Activated naive CD4-positive, alpha-beta T cell treated with anti-CD3 and anti-CD28 coated beads for 36 hours (primary cell): ENCODE results near the gene IFITM2. TPM values are rescaled to one million over a fixed set of nuclear protein-coding genes. Genes with fewer than 3 reads are reported as not detected.
A peak's percentile ranks its signal among the peaks of the same experiment; 100 is the strongest.

Experiments
- CTCF ChIA-PET: fragments of 350-600 bp; sonication (Branson Sonifier 250); formaldehyde crosslinking; loops from one replicate; lab custom pipeline; 2021; ENCODE audit warnings: antibody characterized with exemption; lab: Charles Lee
- DNase-seq: peaks from one replicate; pipeline ENCODE4 v3.0.0-alpha.2; 2020
- H3K27ac Mint-ChIP-seq: one replicate; pipeline ENCODE4 v1.8.0; 2021; ENCODE audit warnings: mild to moderate bottlenecking, mixed read lengths
- H3K27me3 Mint-ChIP-seq: one replicate; pipeline ENCODE4 v1.8.0; 2021; ENCODE audit warnings: low read depth, mixed read lengths
- H3K36me3 Mint-ChIP-seq: one replicate; pipeline ENCODE4 v1.8.0; 2021; ENCODE audit warnings: low read depth, mixed read lengths
- H3K4me1 Mint-ChIP-seq: one replicate; pipeline ENCODE4 v1.8.0; 2021; ENCODE audit warnings: low read depth, mixed read lengths
- H3K4me3 Mint-ChIP-seq: one replicate; pipeline ENCODE4 v1.8.0; 2021; ENCODE audit warnings: mild to moderate bottlenecking, moderate library complexity, mixed read lengths
- H3K9me3 Mint-ChIP-seq: one replicate; pipeline ENCODE4 v1.8.0; 2021; ENCODE audit warnings: mixed read lengths
- intact Hi-C: fragments of 100-400 bp; cut with micrococcal nuclease; formaldehyde crosslinking; loops from one replicate; pipeline ENCODE4 v1.15.1; 2023
- total RNA-seq, 2 experiments: library from RNA; stranded (reverse); gene quantifications; one replicate each; pipeline ENCODE4 v1.2.3, GENCODE V29; 2021

Gene IFITM2
- total RNA-seq, 2 experiments from 2014 or later = 760 to 802 TPM

- Mint-ChIP-seq H3K27ac (no peak overlapping the region), H3K4me3 (no peak overlapping the region), H3K9me3 (peaks cover 12% of the 10 kb centered on the region), H3K4me1 (peaks cover 29% of the 10 kb centered on the region), H3K27me3 (no peaks in the 10 kb centered on the region), H3K36me3 (no peaks in the 10 kb centered on the region)
- DNase-seq = no peak
- CTCF ChIA-PET = interaction anchor here (1.2 kb wide), 1 partner anchor 8 kb away, joined by 3 read pairs; no protein-coding TSS in a partner anchor
- intact Hi-C loops = no loop called here
Observed at GRCh38 chr11:272195-272930, 35.3 kb upstream of the IFITM2 start.

- DNase-seq = no peak
- no peaks in the 10 kb centered on the region for H3K27me3 Mint-ChIP-seq
- H3K4me1 Mint-ChIP-seq = peaks cover 29% of the 10 kb centered on the region
- CTCF ChIA-PET = no interaction called here
- no peaks in the 10 kb centered on the region for H3K36me3 Mint-ChIP-seq
- intact Hi-C loops = no loop called here
- no peak overlapping the region for H3K4me3 Mint-ChIP-seq
- H3K9me3 Mint-ChIP-seq = peaks cover 14% of the 10 kb centered on the region
- H3K27ac Mint-ChIP-seq = no peak overlapping the region
Observed at GRCh38 chr11:272931-273198, 34.8 kb upstream of the IFITM2 start.

- no peak for DNase-seq
- H3K9me3 Mint-ChIP-seq = peaks cover 14% of the 10 kb centered on the region
- peaks cover 19% of the 10 kb centered on the region for H3K4me1 Mint-ChIP-seq
- H3K27ac Mint-ChIP-seq = no peak overlapping the region
- H3K27me3 Mint-ChIP-seq = peaks cover 10% of the 10 kb centered on the region
- peaks cover 2% of the 10 kb centered on the region for H3K36me3 Mint-ChIP-seq
- CTCF ChIA-PET = interaction anchor here (1.1 to 2.7 kb wide), 2 partner anchors 26 to 28 kb away, joined by 3 to 11 read pairs; no protein-coding TSS in a partner anchor
- H3K4me3 Mint-ChIP-seq = no peak overlapping the region
- intact Hi-C loops = no loop called here
Observed at GRCh38 chr11:276219-276618, 31.4 kb upstream of the IFITM2 start.

GRCh38 chr11:278001-278951 is 29.3 kb upstream of the IFITM2 start, which contains the start of gene NLRP6:
Gene NLRP6, plus strand, starts transcription at chr11:278407. Its CDS starts 163 bp downstream, at chr11:278570.
- peaks cover 14% of the 10 kb centered on the region for H3K9me3 Mint-ChIP-seq
- CTCF ChIA-PET = interaction anchor here (0.7 to 1.8 kb wide), 3 partner anchors 10 to 30 kb away, joined by 3 to 9 read pairs (median 4); no protein-coding TSS in a partner anchor
- no peak for DNase-seq
- intact Hi-C loops = no loop called here
- peak within 1 kb of the TSS; percentile 76 for H3K4me3 Mint-ChIP-seq
- H3K27me3 Mint-ChIP-seq = peaks cover 19% of the 10 kb centered on the region
- peak within 1 kb of the TSS; percentile 83 for H3K27ac Mint-ChIP-seq
- H3K4me1 Mint-ChIP-seq = peaks cover 37% of the 10 kb centered on the region
- peaks cover 8% of the 10 kb centered on the region for H3K36me3 Mint-ChIP-seq

- H3K9me3 Mint-ChIP-seq = peaks cover 14% of the 10 kb centered on the region
- H3K27ac Mint-ChIP-seq = peak overlapping the region; percentile 78
- intact Hi-C loops = no loop called here
- H3K36me3 Mint-ChIP-seq = peaks cover 8% of the 10 kb centered on the region
- no peak for DNase-seq
- CTCF ChIA-PET = interaction anchor here (2.7 kb wide), 1 partner anchor 26 kb away, joined by 7 read pairs; no protein-coding TSS in a partner anchor
- peaks cover 44% of the 10 kb centered on the region for H3K4me1 Mint-ChIP-seq
- peaks cover 19% of the 10 kb centered on the region for H3K27me3 Mint-ChIP-seq
- H3K4me3 Mint-ChIP-seq = peak overlapping the region; percentile 76
Observed at GRCh38 chr11:279040-279965, 28.3 kb upstream of the IFITM2 start.

GRCh38 chr11:279966-280705 is 27.5 kb upstream of the IFITM2 start:
- H3K27ac Mint-ChIP-seq = peak overlapping the region; percentile 63
- DNase-seq = peak; percentile 65
- intact Hi-C loops = loop anchor here (2.0 kb wide), 1 partner anchor 43 kb away; the partner anchor contains the start of genes PSMD13 and SIRT3
- CTCF ChIA-PET = interaction anchor here (1.0 to 2.7 kb wide), 4 partner anchors 9 to 239 kb away, joined by 3 to 8 read pairs (median 5); no protein-coding TSS in a partner anchor
- H3K27me3 Mint-ChIP-seq = peaks cover 19% of the 10 kb centered on the region
- peak overlapping the region; percentile 75 for H3K4me3 Mint-ChIP-seq
- peaks cover 46% of the 10 kb centered on the region for H3K4me1 Mint-ChIP-seq
- peaks cover 14% of the 10 kb centered on the region for H3K9me3 Mint-ChIP-seq
- H3K36me3 Mint-ChIP-seq = peaks cover 8% of the 10 kb centered on the region

- Mint-ChIP-seq H3K4me3 (peak overlapping the region; percentile 77), H3K36me3 (peaks cover 8% of the 10 kb centered on the region), H3K27ac (peak overlapping the region; percentile 65), H3K27me3 (peaks cover 19% of the 10 kb centered on the region), H3K9me3 (peaks cover 14% of the 10 kb centered on the region), H3K4me1 (peaks cover 51% of the 10 kb centered on the region)
- CTCF ChIA-PET = interaction anchor here (1.0 to 2.7 kb wide), 4 partner anchors 9 to 238 kb away, joined by 3 to 8 read pairs (median 5); no protein-coding TSS in a partner anchor
- DNase-seq = peak; percentile 56
- intact Hi-C loops = loop anchor here (1.0 to 2.0 kb wide), 2 partner anchors 8 to 44 kb away; partner anchors contain the start of genes PGGHG, PSMD13 and SIRT3
Observed at GRCh38 chr11:280706-281485, 26.7 kb upstream of the IFITM2 start.

- CTCF ChIA-PET = interaction anchor here (1.0 to 2.7 kb wide), 5 partner anchors 10 to 237 kb away, joined by 3 to 8 read pairs (median 6); no protein-coding TSS in a partner anchor
- peaks cover 19% of the 10 kb centered on the region for H3K27me3 Mint-ChIP-seq
- peak overlapping the region; percentile 81 for H3K27ac Mint-ChIP-seq
- no peak for DNase-seq
- peak overlapping the region; percentile 77 for H3K4me3 Mint-ChIP-seq
- intact Hi-C loops = loop anchor here (1.0 to 2.0 kb wide), 2 partner anchors 8 to 45 kb away; partner anchors contain the start of genes PGGHG, PSMD13 and SIRT3
- peaks cover 8% of the 10 kb centered on the region for H3K36me3 Mint-ChIP-seq
- peaks cover 6% of the 10 kb centered on the region for H3K9me3 Mint-ChIP-seq
- H3K4me1 Mint-ChIP-seq = peaks cover 56% of the 10 kb centered on the region
Observed at GRCh38 chr11:281486-282161, 26.0 kb upstream of the IFITM2 start.

GRCh38 chr11:282171-282570 is 25.4 kb upstream of the IFITM2 start:
- intact Hi-C loops = no loop called here
- peak overlapping the region; percentile 77 for H3K4me3 Mint-ChIP-seq
- CTCF ChIA-PET = interaction anchor here (1.6 to 2.8 kb wide), 3 partner anchors 14 to 32 kb away, joined by 6 to 14 read pairs (median 7); no protein-coding TSS in a partner anchor

More at GRCh38 chr11:282171-282570, 25.4 kb upstream of the IFITM2 start:
- Mint-ChIP-seq H3K27ac (peak overlapping the region; percentile 81), H3K36me3 (peaks cover 8% of the 10 kb centered on the region), H3K4me1 (peaks cover 61% of the 10 kb centered on the region), H3K27me3 (peaks cover 19% of the 10 kb centered on the region), H3K9me3 (peaks cover 3% of the 10 kb centered on the region)
- DNase-seq = peak; percentile 4
